ENCODE results near the gene PHKG1.
"Not testable (repeated sequence)": the region's sequence is repeated elsewhere in the genome, so short reads cannot be mapped to it uniquely, and the experiment has no call there.

Gene PHKG1

GRCh38 chr7:56081626-56082340, 11.0 kb downstream of the PHKG1 start:
- no peak for DNase-seq

GRCh38 chr7:56080726-56081435, 11.9 kb downstream of the PHKG1 start:
- not testable (repeated sequence) for DNase-seq

- no peak for DNase-seq
Observed at GRCh38 chr7:56079450-56080185, 13.1 kb downstream of the PHKG1 start.

GRCh38 chr7:56078196-56078595, 14.6 kb downstream of the PHKG1 start:
- no peak for DNase-seq

GRCh38 chr7:56077681-56078080, 15.1 kb downstream of the PHKG1 start:
- no peak for DNase-seq

- peak; percentile 70 for DNase-seq
Observed at GRCh38 chr7:56074371-56074791, 18.4 kb downstream of the PHKG1 start.

GRCh38 chr7:56066376-56066775, 26.4 kb downstream of the PHKG1 start:
- DNase-seq = not testable (repeated sequence)

- peak; percentile 89 for DNase-seq
Observed at GRCh38 chr7:56063882-56064625, 28.7 kb downstream of the PHKG1 start, which contains the start of gene SUMF2. Gene SUMF2 (plus strand): TSS chr7:56064286. CDS start chr7:56064312, 26 bp downstream.

GRCh38 chr7:56063500-56063881, 29.3 kb downstream of the PHKG1 start:
- DNase-seq = no peak

- no peak for DNase-seq
Observed at GRCh38 chr7:56062382-56062781, 30.4 kb downstream of the PHKG1 start.

- DNase-seq = no peak
Observed at GRCh38 chr7:56053993-56054392, 38.8 kb downstream of the PHKG1 start.

GRCh38 chr7:56053379-56053778, 39.4 kb downstream of the PHKG1 start:
- DNase-seq = no peak

- peak; percentile 92 for DNase-seq
Observed at GRCh38 chr7:56051339-56052191, 41.2 kb downstream of the PHKG1 start, which contains the start of the genes CCT6A and PSPH. Gene CCT6A (plus strand): TSS chr7:56051765. CDS start chr7:56051849, 84 bp downstream. Gene PSPH (minus strand): TSS chr7:56051444. CDS start chr7:56021212, 30,232 bp downstream.

- DNase-seq = no peak
Observed at GRCh38 chr7:56051053-56051338, 41.8 kb downstream of the PHKG1 start.

- DNase-seq = not testable (repeated sequence)
Observed at GRCh38 chr7:56048763-56049162, 44.0 kb downstream of the PHKG1 start.

- DNase-seq = no peak
Observed at GRCh38 chr7:56048245-56048644, 44.5 kb downstream of the PHKG1 start.

GRCh38 chr7:56047446-56048116, 45.2 kb downstream of the PHKG1 start:
- DNase-seq = not testable (repeated sequence)

- DNase-seq = no peak
Observed at GRCh38 chr7:56046721-56047445, 45.9 kb downstream of the PHKG1 start.

- DNase-seq = not testable (repeated sequence)
Observed at GRCh38 chr7:56045758-56046157, 47.0 kb downstream of the PHKG1 start.

GRCh38 chr7:56040730-56041129, 52.0 kb downstream of the PHKG1 start:
- no peak for DNase-seq

Measured in activated naive CD4-positive, alpha-beta T cell treated with Interleukin-2 at 50 U/mL for 16 hours (primary cell).